HEK293T (cell line): ENCODE data around the gene NGEF.

Source experiments
- CTCF ChIA-PET: fragments of 350-600 bp; formaldehyde crosslinking; extraction: SDS; loops from one replicate; lab custom pipeline; 2021; ENCODE audit warnings: antibody characterized with exemption, inconsistent platforms; lab: Yijun Ruan, JAX
- POLR2A ChIA-PET: fragments of 350-600 bp; formaldehyde crosslinking; extraction: SDS; loops from one replicate; lab custom pipeline; 2020; ENCODE audit warnings: antibody characterized with exemption, inconsistent platforms; lab: Yijun Ruan, JAX
- DNase-seq: peaks from one replicate; pipeline ENCODE4 v3.0.0; 2012; ENCODE audit warnings: mixed read lengths; ENCODE audit errors: extremely low spot score
- ARNT ChIP-seq: fragments of 450-650 bp; IDR thresholded peaks from 2 replicates; pipeline ENCODE4 v1.6.1; 2017; ENCODE audit warnings: mild to moderate bottlenecking
- BHLHE40 ChIP-seq: fragments of 450-650 bp; IDR thresholded peaks from 2 replicates; pipeline ENCODE4 v1.6.1; 2016; ENCODE audit warnings: mild to moderate bottlenecking, moderate library complexity, borderline replicate concordance
- CTBP1 ChIP-seq: fragments of 450-650 bp; IDR thresholded peaks from 2 replicates; pipeline ENCODE4 v1.6.1; 2016; ENCODE audit warnings: borderline replicate concordance
- ELF4 ChIP-seq: fragments of 450-650 bp; IDR thresholded peaks from 2 replicates; pipeline ENCODE4 v1.6.1; 2017; ENCODE audit warnings: antibody characterized with exemption
- FOXA1 ChIP-seq: fragments of 450-650 bp; IDR thresholded peaks from 2 replicates; pipeline ENCODE4 v1.6.1; 2016; ENCODE audit warnings: mild to moderate bottlenecking
- FOXK2 ChIP-seq: fragments of 450-650 bp; IDR thresholded peaks from 2 replicates; pipeline ENCODE4 v1.6.1; 2016; ENCODE audit warnings: mild to moderate bottlenecking
- FOXM1 ChIP-seq: fragments of 450-650 bp; IDR thresholded peaks from 2 replicates; pipeline ENCODE4 v1.6.1; 2017; ENCODE audit warnings: mild to moderate bottlenecking, borderline replicate concordance
- HDGF ChIP-seq: fragments of 450-650 bp; IDR thresholded peaks from 2 replicates; pipeline ENCODE4 v1.6.1; 2017; ENCODE audit warnings: antibody characterized with exemption, borderline replicate concordance
- L3MBTL2 ChIP-seq: fragments of 450-650 bp; conservative IDR thresholded peaks from 2 replicates; pipeline ENCODE4 v1.6.1; 2016; ENCODE audit warnings: mild to moderate bottlenecking
- LEF1 ChIP-seq: fragments of 450-650 bp; IDR thresholded peaks from 2 replicates; pipeline ENCODE4 v1.6.1; 2017; ENCODE audit warnings: mild to moderate bottlenecking, borderline replicate concordance
- NFRKB ChIP-seq: fragments of 450-650 bp; IDR thresholded peaks from 2 replicates; pipeline ENCODE4 v1.6.1; 2016; ENCODE audit warnings: mild to moderate bottlenecking, moderate library complexity
- SP1 ChIP-seq: fragments of 450-650 bp; IDR thresholded peaks from 2 replicates; pipeline ENCODE4 v1.6.1; 2017
- SUZ12 ChIP-seq: fragments of 450-650 bp; IDR thresholded peaks from 2 replicates; pipeline ENCODE4 v1.6.1; 2016; ENCODE audit warnings: mild to moderate bottlenecking
- TARDBP ChIP-seq: fragments of 450-650 bp; IDR thresholded peaks from 2 replicates; pipeline ENCODE4 v1.6.1; 2016
- ZNF384 ChIP-seq: fragments of 450-650 bp; IDR thresholded peaks from 2 replicates; pipeline ENCODE4 v1.6.1; 2016
- TF ChIP-seq, protein P1 (sequence below): fragments of 450-650 bp; IDR thresholded peaks from 2 replicates; pipeline ENCODE4 v1.6.1; 2016

The NGEF gene

DNA sequence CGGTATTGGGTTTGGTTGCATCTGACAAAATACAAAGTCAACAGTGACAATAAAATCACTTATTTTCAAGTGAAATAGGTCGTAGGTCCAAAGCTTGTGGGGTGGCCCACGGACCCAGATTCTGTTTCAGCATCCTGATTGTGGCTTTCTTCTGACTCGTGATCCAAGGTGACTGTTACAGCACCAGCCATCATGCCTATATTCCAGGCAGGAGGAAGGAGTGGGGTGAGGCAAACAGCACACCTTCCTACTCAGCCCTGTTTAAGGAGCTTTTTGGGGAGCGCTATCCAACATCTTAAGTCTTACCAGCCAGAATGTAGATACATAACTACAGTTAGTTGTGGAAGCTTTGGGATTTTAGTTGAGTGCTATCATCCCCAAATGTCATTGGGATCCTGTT lies 151.7 kb downstream of the NGEF start:
- ChIA-PET POLR2A (no interaction called here), CTCF (no interaction called here)
- DNase-seq, result no peak
- TF ChIP-seq ELF4 (no peak), ARNT (no peak), FOXA1 (no peak), L3MBTL2 (no peak), SP1 (no peak), ZNF384 (no peak), TARDBP (no peak), HDGF (no peak), FOXK2 (no peak), NFRKB (no peak), FOXM1 (no peak), CTBP1 (no peak), BHLHE40 (no peak), SUZ12 (no peak), LEF1 (no peak)
- TF ChIP-seq, protein P1, sequence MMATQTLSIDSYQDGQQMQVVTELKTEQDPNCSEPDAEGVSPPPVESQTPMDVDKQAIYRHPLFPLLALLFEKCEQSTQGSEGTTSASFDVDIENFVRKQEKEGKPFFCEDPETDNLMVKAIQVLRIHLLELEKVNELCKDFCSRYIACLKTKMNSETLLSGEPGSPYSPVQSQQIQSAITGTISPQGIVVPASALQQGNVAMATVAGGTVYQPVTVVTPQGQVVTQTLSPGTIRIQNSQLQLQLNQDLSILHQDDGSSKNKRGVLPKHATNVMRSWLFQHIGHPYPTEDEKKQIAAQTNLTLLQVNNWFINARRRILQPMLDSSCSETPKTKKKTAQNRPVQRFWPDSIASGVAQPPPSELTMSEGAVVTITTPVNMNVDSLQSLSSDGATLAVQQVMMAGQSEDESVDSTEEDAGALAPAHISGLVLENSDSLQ, result no peak

DNA sequence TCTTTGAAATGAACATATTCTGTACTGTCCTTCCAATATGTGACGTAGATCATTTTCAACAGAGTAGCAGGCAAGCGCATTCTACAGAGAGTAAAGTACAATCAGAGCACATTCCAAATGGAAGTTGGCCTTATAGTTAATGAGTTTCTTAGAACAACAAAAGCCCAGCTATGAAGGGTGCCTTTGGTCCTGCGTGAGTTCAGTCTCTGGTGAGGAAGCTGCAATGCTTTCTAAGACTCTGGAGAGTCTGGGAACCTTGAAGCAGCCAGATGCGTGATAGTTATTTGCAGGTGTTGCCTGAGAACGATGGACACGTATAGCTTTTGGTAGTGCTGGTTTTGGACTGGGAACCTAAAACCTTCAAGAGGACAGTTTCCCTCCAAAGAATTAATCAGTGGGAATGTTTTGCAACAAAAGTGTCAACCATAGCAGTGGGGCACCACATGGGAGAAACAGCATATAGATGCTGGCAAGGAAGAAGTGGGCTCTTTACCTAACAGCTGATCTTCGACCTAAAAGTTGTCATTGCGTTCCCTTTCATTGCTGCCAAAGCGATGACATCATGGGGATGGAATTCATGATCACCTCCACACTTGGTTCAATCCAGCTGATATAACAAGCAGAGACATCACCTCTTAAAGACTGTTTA lies 152.3 kb downstream of the NGEF start:
- ChIA-PET CTCF (no interaction called here), POLR2A (no interaction called here)
- no peak for TF ChIP-seq FOXK2
- TF ChIP-seq ELF4, result no peak
- no peak for TF ChIP-seq FOXM1
- no peak for TF ChIP-seq LEF1
- no peak for TF ChIP-seq L3MBTL2
- TF ChIP-seq SUZ12, result no peak
- TF ChIP-seq CTBP1, result no peak
- TF ChIP-seq ZNF384, result no peak
- no peak for TF ChIP-seq ARNT
- TF ChIP-seq, protein P1, result no peak
- no peak for TF ChIP-seq NFRKB
- DNase-seq, result no peak

DNA sequence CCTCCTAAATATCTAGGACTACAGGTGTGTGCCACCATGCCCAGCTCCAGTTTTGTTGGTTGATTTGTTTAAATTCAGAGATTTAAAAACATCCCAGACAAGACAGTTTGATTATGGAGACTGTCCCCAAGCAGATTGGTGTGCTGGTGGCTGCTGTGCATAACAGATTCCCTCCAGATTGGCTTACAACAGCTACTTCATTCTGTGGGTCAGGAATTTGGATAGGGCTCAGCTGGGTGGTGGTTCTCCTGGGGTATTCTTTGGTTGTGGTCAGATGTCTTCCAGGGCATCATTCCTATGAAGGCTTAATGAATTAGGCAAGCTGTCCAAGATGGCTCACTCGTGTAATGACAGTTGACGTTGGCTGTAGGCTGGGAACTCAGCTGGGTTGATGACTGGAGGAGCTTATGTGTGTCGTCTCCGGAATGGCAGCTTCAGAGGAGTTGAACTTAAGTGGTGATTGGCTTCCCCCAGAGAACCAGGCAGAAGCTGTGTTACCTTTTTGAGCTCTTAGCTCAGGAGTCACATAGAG lies 153.6 kb downstream of the NGEF start:
- POLR2A ChIA-PET, result no interaction called here
- CTCF ChIA-PET, result interaction anchor here (0.6 kb wide), 1 partner anchor 392 kb away, joined by 3 read pairs; the partner anchor contains the start of gene ATG16L1
- no peak for TF ChIP-seq TARDBP
- no peak for TF ChIP-seq LEF1
- no peak for TF ChIP-seq ARNT
- TF ChIP-seq SP1, result no peak
- TF ChIP-seq ELF4, result no peak
- no peak for DNase-seq

DNA sequence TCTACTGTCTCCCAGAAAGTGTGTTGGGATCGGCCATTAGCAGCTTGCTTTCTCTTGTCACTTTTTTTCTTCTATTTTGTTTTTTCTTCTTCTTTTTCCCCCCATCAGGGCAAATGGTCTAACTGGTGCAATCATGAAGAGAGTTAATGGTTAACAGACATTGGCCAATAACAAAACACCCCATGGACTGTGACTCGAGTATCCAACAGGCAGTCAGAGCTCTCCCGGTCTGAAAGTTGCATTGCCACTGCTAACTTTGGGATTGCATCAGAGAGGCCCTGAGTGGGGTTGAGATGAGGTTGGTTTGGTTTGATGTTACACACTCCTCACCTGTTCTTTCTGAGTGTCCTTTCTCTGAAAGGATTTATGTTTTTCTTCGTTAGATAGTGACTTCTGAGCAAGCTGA lies 155.9 kb downstream of the NGEF start:
- DNase-seq, result no peak
- POLR2A ChIA-PET, result no interaction called here
- CTCF ChIA-PET, result no interaction called here
- TF ChIP-seq HDGF (no peak), TARDBP (no peak), NFRKB (no peak), SUZ12 (no peak), CTBP1 (no peak), LEF1 (no peak), L3MBTL2 (no peak), SP1 (no peak), FOXA1 (no peak), ELF4 (no peak), ARNT (no peak), FOXM1 (no peak), FOXK2 (no peak), ZNF384 (no peak), BHLHE40 (no peak)
- TF ChIP-seq, protein P1, result no peak

DNA sequence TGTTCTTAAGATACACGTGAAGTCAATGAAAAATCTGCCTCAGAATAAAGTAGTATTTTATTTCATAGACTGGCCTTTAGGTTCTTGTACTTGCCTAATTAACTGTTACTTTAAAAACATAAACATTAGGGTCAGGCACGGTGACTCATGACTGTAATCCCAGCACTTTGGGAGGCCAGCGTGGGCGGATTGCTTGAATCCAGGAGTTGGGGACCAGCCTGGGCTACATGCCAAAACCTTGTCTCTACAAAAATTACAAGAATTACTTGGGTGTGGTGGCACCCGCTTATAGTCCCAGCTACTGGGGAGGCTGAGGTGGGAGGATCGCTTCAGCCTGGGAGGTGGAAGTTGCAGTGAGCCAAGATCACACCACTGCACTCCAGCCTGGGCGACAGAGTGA lies 159.0 kb downstream of the NGEF start:
- DNase-seq, result no peak
- POLR2A ChIA-PET, result no interaction called here
- TF ChIP-seq SP1, result no peak
- TF ChIP-seq TARDBP, result no peak
- no peak for TF ChIP-seq ZNF384
- no peak for TF ChIP-seq L3MBTL2
- no peak for TF ChIP-seq NFRKB
- TF ChIP-seq, protein P1, result no peak
- TF ChIP-seq FOXK2, result no peak
- TF ChIP-seq BHLHE40, result no peak
- CTCF ChIA-PET, result interaction anchor here (0.6 to 1.7 kb wide), 3 partner anchors 12 to 201 kb away, joined by 4 read pairs; no protein-coding TSS in a partner anchor
